Measurements from ENCODE around the gene UBL4B.

Gene UBL4B

GRCh38 chr1:110102081-110102480 lies 10.2 kb upstream of the UBL4B start:
- no peak for DNase-seq (ENCODE audit: insufficient read length)

GRCh38 chr1:110106013-110106941 lies 6.0 kb upstream of the UBL4B start:
- TF ChIP-seq POLR2A (IDR thresholded peaks at IDR 0.05; ENCODE audit: low read depth, low read length) (no peak), POLR2AphosphoS5 (IDR thresholded peaks at IDR 0.05; ENCODE audit: low read depth, low read length) (no peak)
- FAIRE-seq (peak; percentile 97), DNase-seq (ENCODE audit: insufficient read length) (peak; percentile 69)

More at GRCh38 chr1:110102081-110102480, 10.2 kb upstream of the UBL4B start:
- FAIRE-seq: no peak
- no peak for TF ChIP-seq TAF1 (IDR thresholded peaks at IDR 0.05; ENCODE audit: borderline replicate concordance, low read depth, low read length)
- TF ChIP-seq POLR2A (IDR thresholded peaks at IDR 0.05; ENCODE audit: low read depth, low read length): no peak; the same call in 1 of the 2 replicates
- TF ChIP-seq POLR2AphosphoS5 (IDR thresholded peaks at IDR 0.05; ENCODE audit: low read depth, low read length): no peak

DNA sequence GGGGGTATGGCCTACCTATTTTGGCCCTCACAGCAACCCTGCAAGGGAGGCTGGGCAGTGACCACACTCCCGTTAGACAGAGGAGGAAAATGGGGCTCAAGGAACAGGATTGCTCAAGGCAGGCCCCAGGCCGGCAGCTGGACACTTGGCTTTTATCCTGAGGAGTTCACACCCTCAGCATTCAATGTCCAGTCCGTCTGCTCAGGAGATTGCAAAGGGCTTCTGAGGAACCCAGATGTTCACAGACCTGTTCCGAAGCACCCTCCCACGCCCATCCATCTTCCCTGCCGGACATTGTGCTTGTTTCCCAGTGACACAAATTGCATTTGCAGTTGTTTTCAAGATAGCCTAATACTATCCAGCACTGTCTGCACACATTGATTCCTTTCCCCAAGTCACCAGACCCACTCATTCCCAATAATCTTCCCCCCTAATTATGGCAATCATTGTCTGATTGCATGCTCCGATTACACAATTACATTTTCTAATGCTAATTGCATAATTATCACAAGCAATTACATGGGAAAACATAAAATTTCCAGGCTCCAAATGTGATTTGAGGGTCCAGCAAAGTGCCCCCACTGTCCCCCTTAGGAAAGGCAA lies 4.3 kb upstream of the UBL4B start:
- FAIRE-seq (no peak), DNase-seq (ENCODE audit: insufficient read length) (no peak)
- no peak for TF ChIP-seq TAF1 (IDR thresholded peaks at IDR 0.05; ENCODE audit: borderline replicate concordance, low read depth, low read length)
- TF ChIP-seq POLR2A (IDR thresholded peaks at IDR 0.05; ENCODE audit: low read depth, low read length): no peak
- TF ChIP-seq POLR2AphosphoS5 (IDR thresholded peaks at IDR 0.05; ENCODE audit: low read depth, low read length): no peak

- TF ChIP-seq POLR2A (IDR thresholded peaks at IDR 0.05; ENCODE audit: low read depth, low read length) (no peak), POLR2AphosphoS5 (IDR thresholded peaks at IDR 0.05; ENCODE audit: low read depth, low read length) (no peak), TAF1 (IDR thresholded peaks at IDR 0.05; ENCODE audit: borderline replicate concordance, low read depth, low read length) (no peak)
- no peak for FAIRE-seq
- DNase-seq (ENCODE audit: insufficient read length): no peak
These were observed 1.2 kb upstream of the UBL4B start for GRCh38 chr1:110111081-110111480.

- TF ChIP-seq TAF1 (IDR thresholded peaks at IDR 0.05; ENCODE audit: borderline replicate concordance, low read depth, low read length): no peak
- no peak for TF ChIP-seq POLR2A (IDR thresholded peaks at IDR 0.05; ENCODE audit: low read depth, low read length)
- no peak for TF ChIP-seq POLR2AphosphoS5 (IDR thresholded peaks at IDR 0.05; ENCODE audit: low read depth, low read length)
- no peak for DNase-seq (ENCODE audit: insufficient read length)
- no peak for FAIRE-seq
These were observed 413 bp downstream of the UBL4B start for GRCh38 chr1:110112656-110113055.

DNA sequence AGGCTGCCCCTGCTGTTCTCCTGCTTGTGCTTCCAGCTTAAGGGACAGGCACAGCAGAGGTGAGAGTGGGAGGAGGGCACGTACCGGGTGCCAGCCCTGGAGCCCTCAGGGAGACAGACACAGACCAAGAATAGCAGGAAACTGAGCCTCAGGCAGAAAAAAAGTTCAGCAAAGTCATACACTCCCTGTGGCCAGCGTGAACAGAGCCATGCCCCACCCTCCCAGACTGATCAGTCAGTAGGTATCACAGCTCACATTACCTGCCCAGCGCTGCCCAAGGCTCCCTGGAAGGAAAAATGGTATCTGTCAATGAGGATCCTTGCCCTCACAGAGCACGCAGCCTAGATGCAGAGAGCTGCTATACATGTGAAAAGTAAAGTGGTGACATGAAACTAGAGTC lies 1.3 kb downstream of the UBL4B start:
- no peak for TF ChIP-seq TAF1 (IDR thresholded peaks at IDR 0.05; ENCODE audit: borderline replicate concordance, low read depth, low read length)
- TF ChIP-seq POLR2AphosphoS5 (IDR thresholded peaks at IDR 0.05; ENCODE audit: low read depth, low read length): no peak
- TF ChIP-seq POLR2A (IDR thresholded peaks at IDR 0.05; ENCODE audit: low read depth, low read length): no peak
- DNase-seq (ENCODE audit: insufficient read length) (no peak), FAIRE-seq (no peak)

DNA sequence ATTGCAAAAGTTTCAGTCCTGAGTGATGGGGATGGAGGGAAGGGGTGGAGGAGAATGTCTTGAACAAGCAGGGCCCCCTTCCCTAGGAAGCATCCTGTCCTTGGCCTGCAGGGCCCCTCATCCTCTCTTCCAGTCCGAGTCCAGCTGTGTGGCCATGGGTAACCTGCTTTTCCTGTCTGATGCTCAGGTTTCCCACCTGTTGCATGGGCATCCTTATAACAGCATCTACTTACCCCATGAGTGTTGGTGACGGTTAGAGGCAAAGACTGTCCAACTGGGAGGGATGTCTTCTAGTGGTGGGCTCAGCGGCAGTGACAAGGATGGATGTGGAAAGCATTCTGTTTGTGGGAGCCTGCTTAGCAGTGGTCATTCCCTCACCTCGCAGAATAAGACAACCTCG lies 1.9 kb downstream of the UBL4B start:
- TF ChIP-seq POLR2A (IDR thresholded peaks at IDR 0.05; ENCODE audit: low read depth, low read length): no peak
- no peak for TF ChIP-seq TAF1 (IDR thresholded peaks at IDR 0.05; ENCODE audit: borderline replicate concordance, low read depth, low read length)
- TF ChIP-seq POLR2AphosphoS5 (IDR thresholded peaks at IDR 0.05; ENCODE audit: low read depth, low read length): no peak
- FAIRE-seq (no peak), DNase-seq (ENCODE audit: insufficient read length) (no peak)

DNA sequence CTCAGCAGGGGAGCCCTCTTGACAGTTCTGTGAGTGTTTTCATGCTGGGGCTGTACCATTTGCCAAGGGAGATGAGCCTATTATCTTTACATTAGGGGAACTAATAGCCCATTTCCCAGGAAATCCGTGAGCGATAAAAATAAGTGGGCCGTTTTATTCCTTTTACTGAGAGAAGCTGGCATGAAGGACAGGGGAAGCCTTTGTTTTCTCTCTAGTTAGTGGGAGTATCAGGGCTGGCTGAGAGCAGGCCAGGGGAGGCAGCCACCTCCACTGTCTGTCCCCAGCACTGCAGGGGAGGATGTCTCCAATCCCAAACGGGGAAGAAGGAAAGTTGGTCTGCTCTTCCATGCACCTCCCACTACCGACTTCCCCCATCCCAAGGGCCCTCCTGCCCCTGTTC lies 2.5 kb downstream of the UBL4B start:
- no peak for FAIRE-seq
- no peak for DNase-seq (ENCODE audit: insufficient read length)
- TF ChIP-seq POLR2A (IDR thresholded peaks at IDR 0.05; ENCODE audit: low read depth, low read length) (no peak), POLR2AphosphoS5 (IDR thresholded peaks at IDR 0.05; ENCODE audit: low read depth, low read length) (no peak), TAF1 (IDR thresholded peaks at IDR 0.05; ENCODE audit: borderline replicate concordance, low read depth, low read length) (no peak)

- FAIRE-seq (no peak), DNase-seq (ENCODE audit: insufficient read length) (no peak)
- no peak for TF ChIP-seq POLR2AphosphoS5 (IDR thresholded peaks at IDR 0.05; ENCODE audit: low read depth, low read length)
- TF ChIP-seq TAF1 (IDR thresholded peaks at IDR 0.05; ENCODE audit: borderline replicate concordance, low read depth, low read length): no peak
- no peak for TF ChIP-seq POLR2A (IDR thresholded peaks at IDR 0.05; ENCODE audit: low read depth, low read length)
These were observed 6.6 kb downstream of the UBL4B start for GRCh38 chr1:110118636-110119396.

DNA sequence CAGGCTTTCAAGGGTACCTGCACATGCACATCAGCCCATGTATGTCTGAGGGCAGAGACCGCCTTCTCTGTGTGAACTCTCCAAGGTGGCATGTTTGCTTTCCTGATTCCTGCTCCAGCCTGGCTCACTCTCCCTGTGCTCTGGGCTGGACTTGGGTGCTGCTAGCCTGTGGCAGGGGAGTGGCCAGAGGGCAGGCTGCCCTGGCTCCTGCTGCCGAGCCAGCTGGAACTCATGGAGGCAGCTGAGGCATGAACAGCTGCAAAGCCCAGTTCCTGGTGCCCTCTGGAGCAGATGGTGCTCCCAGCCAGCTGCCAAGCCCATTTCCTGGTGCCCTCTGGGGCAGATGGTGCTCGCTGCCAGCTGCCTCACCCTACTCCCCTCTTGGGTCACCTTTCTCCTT lies 7.6 kb downstream of the UBL4B start:
- DNase-seq (ENCODE audit: insufficient read length) (no peak), FAIRE-seq (no peak)

DNA sequence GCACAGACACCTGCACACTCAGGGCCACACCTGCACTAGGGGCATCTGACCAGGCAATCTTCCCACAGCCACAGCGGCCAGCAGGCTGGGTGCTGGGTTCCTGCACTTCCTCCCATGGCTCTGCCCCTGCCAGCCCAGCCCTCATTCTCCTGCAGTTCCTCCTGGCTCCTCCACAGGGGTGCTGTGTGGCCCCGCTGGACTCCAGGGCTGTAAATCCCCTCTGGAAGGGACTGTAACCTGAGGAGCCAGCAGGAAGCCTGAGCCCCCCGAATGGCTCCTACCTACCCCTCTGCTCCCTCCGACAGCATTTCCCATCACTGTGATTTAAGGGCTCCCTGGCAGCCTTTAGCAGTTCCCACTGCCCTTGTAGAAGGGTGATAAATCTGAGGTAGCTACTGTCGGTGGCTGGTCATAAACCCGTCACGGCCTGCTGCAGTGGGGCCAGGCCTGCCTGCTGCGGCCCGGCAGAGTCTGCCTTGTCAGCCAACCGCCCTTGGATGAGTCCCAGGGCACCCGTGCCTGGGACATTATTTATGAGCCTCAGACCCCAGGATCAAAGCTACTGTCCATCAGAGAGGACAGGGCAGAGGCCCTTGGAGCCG lies 8.8 kb downstream of the UBL4B start:
- no peak for DNase-seq (ENCODE audit: insufficient read length)
- TF ChIP-seq TAF1 (IDR thresholded peaks at IDR 0.05; ENCODE audit: borderline replicate concordance, low read depth, low read length) (no peak), POLR2AphosphoS5 (IDR thresholded peaks at IDR 0.05; ENCODE audit: low read depth, low read length) (no peak)
- FAIRE-seq: no peak

More for the DNA sequence above, 7.6 kb downstream of the UBL4B start:
- TF ChIP-seq POLR2AphosphoS5 (IDR thresholded peaks at IDR 0.05; ENCODE audit: low read depth, low read length) (no peak), POLR2A (IDR thresholded peaks at IDR 0.05; ENCODE audit: low read depth, low read length) (no peak), TAF1 (IDR thresholded peaks at IDR 0.05; ENCODE audit: borderline replicate concordance, low read depth, low read length) (no peak)
